GM23338 (cell line): ENCODE results near the gene CHPF. TPM values are rescaled to one million over a fixed set of nuclear protein-coding genes. Genes with fewer than 3 reads are reported as not detected.

Source experiments
- ATAC-seq: fragments of 200-7000 bp; cut with Tn5 transposase; 3 replicates; pipeline ENCODE4 v1.9.1; 2020
- DNase-seq: peaks from one replicate; pipeline ENCODE4 v3.0.0-alpha.2; 2015; ENCODE audit warnings: low spot score
- H2AFZ ChIP-seq: fragments of 200-600 bp; sonication (generic); 2 replicates; pipeline ENCODE4 v1.8.0; 2016; ENCODE audit warnings: antibody characterized with exemption, mild to moderate bottlenecking, moderate library complexity
- H3F3A ChIP-seq: fragments of 200-600 bp; sonication (generic); replicated peaks from 2 replicates; pipeline ENCODE4 v1.8.0; 2017; ENCODE audit warnings: antibody characterized with exemption, mixed run types, low read depth
- H3K27ac ChIP-seq: fragments of 200-600 bp; sonication (generic); 2 replicates; pipeline ENCODE4 v1.6.1; 2016; ENCODE audit warnings: low read depth
- H3K27me3 ChIP-seq: fragments of 200-600 bp; sonication (generic); 2 replicates; pipeline ENCODE4 v1.8.0; 2016; ENCODE audit warnings: mild to moderate bottlenecking, mixed run types, moderate library complexity; ENCODE audit not compliant: insufficient read depth
- H3K36me3 ChIP-seq: fragments of 200-600 bp; sonication (generic); 2 replicates; pipeline ENCODE4 v1.8.0; 2016; ENCODE audit warnings: mild to moderate bottlenecking; ENCODE audit not compliant: insufficient read depth
- H3K4me1 ChIP-seq: fragments of 200-600 bp; sonication (generic); 2 replicates; pipeline ENCODE4 v1.8.0; 2016; ENCODE audit warnings: mild to moderate bottlenecking, moderate library complexity; ENCODE audit not compliant: insufficient read depth
- H3K4me2 ChIP-seq: fragments of 200-600 bp; sonication (generic); 2 replicates; pipeline ENCODE4 v1.7.1; 2017; ENCODE audit warnings: mixed run types
- H3K4me3 ChIP-seq: fragments of 200-600 bp; sonication (generic); 2 replicates; pipeline ENCODE4 v1.6.1; 2016; ENCODE audit warnings: mixed run types
- H3K79me2 ChIP-seq: fragments of 200-600 bp; sonication (generic); replicated peaks from 2 replicates; pipeline ENCODE4 v1.8.0; 2017; ENCODE audit warnings: mild to moderate bottlenecking; ENCODE audit not compliant: insufficient read depth
- H3K9me2 ChIP-seq: fragments of 200-600 bp; sonication (generic); 2 replicates; pipeline ENCODE4 v1.8.0; 2017; ENCODE audit not compliant: insufficient read depth
- H4K20me1 ChIP-seq: fragments of 200-600 bp; sonication (generic); replicated peaks from 2 replicates; pipeline ENCODE4 v1.8.0; 2017; ENCODE audit warnings: mild to moderate bottlenecking; ENCODE audit not compliant: insufficient read depth
- H3K27ac Mint-ChIP-seq: 2 replicates; pipeline ENCODE4 v1.8.0; 2020; ENCODE audit warnings: inconsistent platforms, mild to moderate bottlenecking, moderate library complexity, mixed read lengths
- H3K27me3 Mint-ChIP-seq: 3 replicates; pipeline ENCODE4 v1.8.0; 2022; ENCODE audit warnings: low read depth, mild to moderate bottlenecking, moderate library complexity, mixed read lengths, inconsistent platforms; ENCODE audit not compliant: insufficient read depth, poor library complexity
- H3K36me3 Mint-ChIP-seq: 3 replicates; pipeline ENCODE4 v1.8.0; 2021; ENCODE audit warnings: low read depth, mild to moderate bottlenecking, inconsistent platforms, moderate library complexity, mixed read lengths
- H3K4me1 Mint-ChIP-seq: 3 replicates; pipeline ENCODE4 v1.8.0; 2020; ENCODE audit warnings: mild to moderate bottlenecking, inconsistent platforms, mixed read lengths
- H3K4me3 Mint-ChIP-seq: 3 replicates; pipeline ENCODE4 v1.8.0; 2021; ENCODE audit warnings: moderate library complexity, mild to moderate bottlenecking, inconsistent platforms, mixed read lengths
- H3K9me3 Mint-ChIP-seq: 3 replicates; pipeline ENCODE4 v1.8.0; 2020; ENCODE audit warnings: moderate library complexity, mild to moderate bottlenecking, inconsistent platforms, mixed read lengths
- CREB1 ChIP-seq: fragments of 250-450 bp; sonication (Bioruptor Pico); IDR thresholded peaks from 2 replicates; pipeline ENCODE4 v1.5.0; 2020; ENCODE audit warnings: low read depth, mild to moderate bottlenecking, moderate library complexity
- CTCF ChIP-seq, 2 experiments: fragments of 200-600 bp in 1 of 2; sonication (generic) in 1 of 2; conservative IDR thresholded peaks; 2 replicates each; pipeline versions ENCODE4 v1.5.1 to v1.6.1; 2016 to 2017; ENCODE audit warnings: antibody characterized with exemption in 2 of 2, low read depth in 2 of 2, mild to moderate bottlenecking in 2 of 2, moderate library complexity in 1 of 2
- ETS1 ChIP-seq: IDR thresholded peaks from 2 replicates; pipeline ENCODE4 v1.6.1; 2016; ENCODE audit warnings: antibody characterized with exemption
- EZH2phosphoT487 ChIP-seq: fragments of 200-600 bp; sonication (generic); IDR thresholded peaks from one replicate; pipeline ENCODE4 v1.8.1; 2018; ENCODE audit warnings: antibody characterized with exemption; ENCODE audit not compliant: unreplicated experiment
- JUNB ChIP-seq: IDR thresholded peaks from one replicate; pipeline ENCODE4 v1.6.1; 2016; ENCODE audit warnings: antibody characterized with exemption; ENCODE audit not compliant: unreplicated experiment
- POLR2AphosphoS5 ChIP-seq: IDR thresholded peaks from 2 replicates; pipeline ENCODE4 v1.6.1; 2016; ENCODE audit warnings: antibody characterized with exemption, low read depth
- ZNF114 ChIP-seq: fragments of 250-450 bp; sonication (Bioruptor Pico); IDR thresholded peaks from 2 replicates; pipeline ENCODE4 v1.5.0; 2020; ENCODE audit warnings: mild to moderate bottlenecking, moderate library complexity
- ZNF462 ChIP-seq: fragments of 250-450 bp; sonication (Bioruptor Pico); IDR thresholded peaks from 2 replicates; pipeline ENCODE4 v1.5.0; 2020; ENCODE audit warnings: mild to moderate bottlenecking, moderate library complexity
- polyA plus RNA-seq: library from polyadenylated mRNA; unstranded; fragments of >200 nt; fragmentation: Nextera tagmentation; extraction: Ambion mirVana; gene quantifications from 2 replicates; pipeline ENCODE4 v1.2.1, GENCODE V29; 2016
- total RNA-seq: library from RNA; depleted of rRNA; stranded (reverse); fragments of >200 nt; shearing (Covaris generic); gene quantifications from 2 replicates; pipeline ENCODE4 v1.2.3, GENCODE V29; 2014

CHPF gene
- total and polyA plus RNA-seq, 2 experiments from 2014 or later: 36.5 to 252 TPM

- Mint-ChIP-seq H3K36me3 (no peaks in the 10 kb centered on the region), H3K9me3 (no peaks in the 10 kb centered on the region; the same call in 2 of the 3 replicates), H3K4me3 (no peak overlapping the region), H3K27ac (no peak overlapping the region), H3K27me3 (peaks cover 2% of the 10 kb centered on the region), H3K4me1 (peaks cover 17% of the 10 kb centered on the region)
- Histone ChIP-seq H3F3A (peaks cover 4% of the 10 kb centered on the region), H3K9me2 (no peaks in the 10 kb centered on the region), H2AFZ (peak overlapping the region; percentile 59; the same call in 1 of the 2 replicates), H3K4me3 (no peak overlapping the region), H3K79me2 (no peaks in the 10 kb centered on the region), H4K20me1 (no peaks in the 10 kb centered on the region), H3K4me1 (peaks cover 18% of the 10 kb centered on the region), H3K27ac (no peak overlapping the region), H3K4me2 (no peak overlapping the region), H3K27me3 (no peaks in the 10 kb centered on the region), H3K36me3 (no peaks in the 10 kb centered on the region)
- no peak for DNase-seq
- TF ChIP-seq JUNB: no peak
- TF ChIP-seq ZNF114: no peak
- no peak for TF ChIP-seq EZH2phosphoT487
- no peak for TF ChIP-seq CREB1 (CRISPR knock-in tag)
- TF ChIP-seq POLR2AphosphoS5: no peak
- no peak for TF ChIP-seq ETS1
- no peak for TF ChIP-seq ZNF462 (CRISPR knock-in tag)
- no peak for TF ChIP-seq CTCF (conservative IDR thresholded peaks at IDR 0.05; ENCODE audit: low read depth in 2 of 2)
- ATAC-seq: no peak
Observed at GRCh38 chr2:219592736-219593135, 49.1 kb upstream of the CHPF start.
